ENCODE measurements around the gene MXRA7.

The MXRA7 gene

DNA sequence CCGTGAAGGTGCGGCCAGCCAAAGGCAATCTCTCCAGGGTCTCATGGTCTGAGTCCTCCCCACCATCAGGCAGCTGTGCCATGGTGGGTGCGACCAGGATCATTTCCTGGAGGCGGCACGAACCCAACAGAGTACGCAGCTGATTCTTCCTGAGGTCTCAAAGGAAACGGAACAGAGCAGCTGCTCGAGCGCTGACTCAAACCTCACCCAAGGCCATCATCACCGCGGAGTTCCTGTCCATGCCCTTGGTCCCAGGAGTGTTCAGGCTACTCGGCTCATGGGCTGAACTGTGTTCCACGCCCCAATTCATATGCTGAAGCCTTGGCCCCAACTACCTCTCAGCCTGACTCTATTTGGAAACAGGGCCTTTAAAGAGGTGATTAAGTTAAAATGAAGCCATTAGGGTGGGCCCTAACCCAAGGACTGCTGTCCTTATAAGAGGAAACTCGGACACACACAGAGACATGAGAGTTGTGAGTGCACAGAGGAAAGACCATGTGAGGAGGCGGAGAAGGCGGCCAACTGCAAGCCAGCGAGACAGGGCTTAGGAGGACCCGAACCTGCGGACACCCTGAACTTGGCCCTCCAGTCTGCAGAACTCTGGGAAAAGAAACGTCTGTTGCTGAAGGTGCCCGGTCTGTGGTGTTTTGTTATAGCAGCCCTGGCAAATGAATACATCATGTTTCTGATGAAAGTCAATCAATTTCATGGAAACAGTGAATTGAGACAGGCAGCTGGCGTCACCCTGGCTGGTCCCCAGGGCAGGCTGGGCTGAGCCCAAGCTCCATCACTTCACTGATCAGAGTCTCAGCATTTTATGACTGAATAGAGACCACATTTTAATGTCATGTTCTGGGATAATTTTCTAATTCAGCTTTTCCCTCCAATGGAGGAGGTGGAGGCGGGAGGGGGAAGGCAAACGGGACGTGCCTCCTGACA lies 13.7 kb downstream of the MXRA7 start:
- DNase-seq (ENCODE audit: low spot score) = no peak

GRCh38 chr17:76695059-76695831 lies 15.5 kb downstream of the MXRA7 start:
- no peak for DNase-seq (ENCODE audit: low spot score)

GRCh38 chr17:76691379-76692191 lies 19.2 kb downstream of the MXRA7 start:
- DNase-seq (ENCODE audit: low spot score) = no peak

GRCh38 chr17:76690596-76691280 lies 20.0 kb downstream of the MXRA7 start:
- no peak for DNase-seq (ENCODE audit: low spot score)

DNA sequence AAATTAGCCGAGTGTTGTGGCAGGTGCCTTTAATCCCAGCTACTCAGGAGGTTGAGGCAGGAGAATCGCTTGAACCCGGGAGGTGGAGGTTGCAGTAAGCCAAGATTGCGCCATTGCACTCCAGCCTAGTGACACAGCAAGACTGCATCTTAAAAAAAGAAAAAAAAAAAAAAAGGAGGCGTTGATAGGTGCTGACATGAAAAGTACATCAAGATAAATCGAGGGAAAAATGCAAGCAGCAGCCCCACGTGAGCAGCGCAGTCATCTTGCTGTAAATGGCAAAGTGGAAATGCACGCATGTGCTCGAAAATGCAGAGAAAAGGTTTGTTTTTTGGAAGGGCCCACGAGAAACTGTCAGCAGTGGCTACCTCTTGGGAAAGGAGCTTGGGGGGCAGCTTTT lies 20.9 kb downstream of the MXRA7 start:
- no peak for DNase-seq (ENCODE audit: low spot score)

DNA sequence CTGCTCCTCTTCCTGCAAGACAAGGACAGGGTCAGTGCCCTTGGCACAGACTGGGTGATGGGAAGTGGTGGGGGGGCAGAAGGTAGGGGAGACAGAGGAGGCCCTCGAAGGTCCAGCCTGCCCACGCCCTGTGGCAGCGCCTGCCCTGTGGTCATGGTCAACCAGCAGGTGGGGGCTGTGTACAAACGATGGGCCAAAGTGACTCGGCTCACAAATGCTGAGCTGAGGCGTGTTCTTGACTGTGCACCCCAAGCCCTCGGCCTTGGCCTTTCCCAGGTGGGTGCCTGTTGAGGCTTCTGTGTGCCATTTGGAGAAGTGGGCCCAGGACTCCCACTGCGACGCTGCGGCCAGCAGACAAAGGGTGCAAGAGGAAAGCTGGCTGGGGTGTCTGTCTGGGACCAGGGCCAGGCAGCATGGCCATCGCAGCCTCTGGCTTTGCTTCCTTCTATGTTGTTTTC lies 22.6 kb downstream of the MXRA7 start:
- DNase-seq (ENCODE audit: low spot score) = no peak

- no peak for DNase-seq (ENCODE audit: low spot score)
These were observed 23.2 kb downstream of the MXRA7 start for GRCh38 chr17:76687298-76688164.

DNA sequence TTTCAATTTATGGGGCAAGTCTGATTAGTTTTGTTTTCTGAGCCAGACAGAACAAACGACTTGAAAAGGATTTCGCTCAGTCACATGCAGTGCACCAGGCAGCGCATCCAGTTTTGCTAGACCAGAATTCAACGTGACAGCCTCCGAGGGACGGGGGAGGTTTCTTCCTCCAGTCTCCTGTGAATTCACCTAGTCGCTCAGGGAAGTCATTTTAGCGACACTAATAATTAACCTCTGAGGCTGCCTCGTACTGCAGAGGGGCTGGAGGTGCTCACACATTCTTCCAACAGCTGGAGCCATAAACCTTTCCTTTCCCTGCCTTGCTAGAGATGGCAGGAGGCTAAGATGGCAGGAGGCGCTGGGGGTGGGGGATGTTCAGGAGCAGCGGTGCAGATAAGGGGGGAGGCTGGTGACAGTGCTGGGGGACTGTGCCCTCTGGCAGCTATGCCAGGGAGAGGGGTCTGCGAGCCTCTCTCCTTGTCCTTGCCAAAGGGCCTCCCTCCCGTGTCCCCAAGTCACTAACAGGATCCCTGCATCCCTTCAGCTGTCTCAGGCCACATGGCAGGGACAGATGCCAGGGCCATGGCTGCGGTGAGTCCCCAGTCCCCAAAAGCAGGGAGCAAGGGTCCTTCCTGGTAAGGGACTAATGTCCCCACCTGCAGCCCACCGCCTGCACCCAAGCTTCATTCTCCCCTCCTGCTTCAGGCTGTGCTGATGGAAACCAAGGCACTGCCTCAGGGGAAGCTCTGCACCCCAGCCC lies 24.0 kb downstream of the MXRA7 start:
- no peak for DNase-seq (ENCODE audit: low spot score)

DNA sequence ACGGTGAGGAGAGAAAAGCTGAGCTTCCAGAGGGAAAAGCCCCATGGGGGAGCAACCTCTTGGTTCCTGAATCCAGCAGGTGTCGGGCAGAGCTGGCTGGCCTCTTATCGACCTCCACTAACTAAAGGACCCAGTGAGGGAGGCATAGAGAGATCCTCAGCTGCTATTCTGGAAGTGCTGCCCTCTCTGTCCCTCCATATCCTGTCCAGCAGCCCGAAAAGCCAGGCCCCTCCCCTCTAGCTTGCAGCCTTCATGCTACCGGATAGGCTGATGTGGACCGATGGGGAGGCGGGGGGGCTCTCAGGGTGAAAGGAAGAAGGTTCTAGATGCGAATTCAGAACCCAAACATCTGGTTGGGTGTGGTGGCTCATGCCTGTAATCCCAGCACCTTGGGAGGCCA lies 24.9 kb downstream of the MXRA7 start:
- no peak for DNase-seq (ENCODE audit: low spot score)

GRCh38 chr17:76685366-76685765 lies 25.4 kb downstream of the MXRA7 start:
- DNase-seq (ENCODE audit: low spot score) = no peak

GRCh38 chr17:76684756-76685155 lies 26.0 kb downstream of the MXRA7 start:
- no peak for DNase-seq (ENCODE audit: low spot score)

DNA sequence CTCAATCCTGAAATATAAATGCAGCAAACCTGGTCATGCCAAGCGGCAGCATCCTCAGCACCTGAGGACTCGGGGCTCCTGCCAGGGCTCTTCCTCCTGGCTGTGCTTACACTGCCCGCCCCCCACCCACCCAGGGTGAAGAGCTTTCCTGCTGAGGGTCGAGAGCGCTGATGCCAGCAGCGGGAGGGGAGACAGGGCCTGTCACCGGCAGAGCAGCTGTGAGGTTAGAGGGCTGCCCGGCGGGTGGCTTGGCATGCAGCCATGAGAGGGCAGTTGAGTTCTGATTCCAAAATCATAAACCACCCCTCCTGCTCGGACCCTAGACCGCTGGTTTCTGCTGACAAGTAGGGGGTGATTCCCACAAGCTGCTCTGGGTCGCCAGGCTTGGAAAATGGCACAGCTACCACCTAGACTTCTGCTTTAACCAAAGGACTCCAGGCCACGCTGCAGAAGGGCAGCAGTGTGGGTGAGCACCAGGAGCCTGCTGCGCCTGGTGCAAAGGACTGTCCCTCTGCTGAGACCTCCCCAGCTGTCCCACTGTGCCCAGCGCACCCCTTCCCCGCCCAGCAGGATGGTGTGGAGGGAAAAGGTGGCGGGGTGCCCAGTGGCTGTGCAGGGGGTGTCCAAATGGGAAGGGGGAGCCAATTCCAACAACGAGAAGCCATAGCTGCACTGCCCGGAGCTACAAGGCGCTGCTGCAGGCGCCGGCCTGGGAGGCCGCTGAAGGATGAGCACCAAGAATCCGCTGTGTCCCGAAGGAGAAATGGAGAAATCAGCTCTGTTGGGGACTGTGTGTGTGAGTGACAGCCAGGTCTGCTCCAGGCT lies 26.6 kb downstream of the MXRA7 start:
- DNase-seq (ENCODE audit: low spot score) = no peak

DNA sequence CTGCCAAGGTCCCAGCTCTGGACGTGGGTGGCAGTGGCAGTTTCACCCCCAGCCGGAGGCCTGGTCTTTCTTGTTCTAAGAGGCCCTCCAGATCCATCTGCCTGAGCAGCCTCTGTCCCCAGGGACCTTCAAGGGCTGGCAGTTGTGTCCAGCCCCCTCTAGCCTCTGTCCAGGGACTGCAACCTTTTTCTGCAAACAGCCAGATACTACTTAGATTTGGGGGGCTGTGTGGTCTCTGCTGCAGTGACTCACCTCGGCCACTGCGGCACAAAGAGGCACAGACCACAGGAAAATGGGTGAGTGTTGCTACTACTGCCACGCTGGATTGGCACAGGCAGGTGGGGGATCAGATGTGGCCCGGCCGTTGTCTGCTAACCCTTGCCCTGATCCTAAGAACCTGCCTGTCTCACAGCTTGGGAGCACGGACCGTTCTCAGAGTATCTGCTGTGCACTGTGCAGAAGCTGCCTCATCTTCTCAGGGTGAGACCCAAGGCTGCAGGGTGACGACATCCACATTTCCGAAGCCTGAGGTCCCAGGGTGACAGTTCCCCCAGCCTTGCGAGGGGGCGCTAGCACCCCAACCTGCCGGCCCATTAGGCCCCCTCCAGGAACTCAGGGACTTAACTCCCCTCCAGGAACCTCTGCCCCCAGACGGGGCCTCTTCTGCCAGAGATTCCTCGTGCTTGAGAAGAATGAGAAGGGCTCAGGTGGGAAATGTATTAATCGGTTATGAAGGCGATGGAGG lies 27.6 kb downstream of the MXRA7 start:
- DNase-seq (ENCODE audit: low spot score) = no peak

- no peak for DNase-seq (ENCODE audit: low spot score)
These were observed 28.5 kb downstream of the MXRA7 start for GRCh38 chr17:76682296-76682695.

DNA sequence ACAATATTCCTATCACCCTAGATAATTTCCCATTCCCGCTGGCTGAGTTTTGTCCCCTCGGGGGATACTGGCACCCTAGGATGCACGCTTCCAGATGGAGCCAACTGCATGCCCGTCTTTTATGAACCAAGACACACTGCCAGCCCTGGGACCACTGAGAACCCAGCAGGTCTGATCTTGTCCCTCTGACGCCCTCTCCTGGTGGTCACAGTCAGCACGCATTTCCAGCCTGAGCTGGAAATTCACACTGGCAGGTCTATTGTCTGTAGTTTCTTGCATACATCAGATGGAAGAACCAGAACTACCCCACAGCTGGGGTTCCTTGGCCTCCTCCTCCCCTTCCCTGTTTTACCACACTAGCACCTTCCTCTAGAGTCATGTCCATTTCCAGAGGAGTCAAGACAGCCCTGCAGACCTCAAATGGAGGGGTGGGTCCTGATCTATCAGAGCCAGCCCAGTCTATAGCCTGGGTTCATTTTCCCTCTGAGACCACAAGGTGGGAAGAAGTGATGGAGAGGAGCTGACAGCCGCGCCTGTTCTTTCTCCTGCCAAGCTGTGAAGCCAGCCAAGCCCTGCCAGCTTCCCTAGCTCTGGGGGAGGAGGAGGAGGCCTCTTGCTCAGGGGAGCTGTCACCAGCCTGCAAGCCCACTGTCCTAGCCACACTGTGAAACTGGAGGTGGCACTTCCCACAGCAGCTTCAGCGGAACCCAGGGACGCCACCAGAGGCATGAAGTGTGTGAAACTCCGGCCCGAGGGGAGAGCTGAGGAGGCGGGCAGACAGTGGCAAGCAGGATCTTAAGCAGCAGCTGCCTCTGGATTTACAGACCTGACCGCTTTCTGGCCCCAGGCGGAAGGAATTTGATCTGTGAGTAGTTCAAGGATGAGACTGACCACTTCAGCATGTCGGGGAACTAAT lies 29.3 kb downstream of the MXRA7 start:
- DNase-seq (ENCODE audit: low spot score) = peak; percentile 62

- no peak for DNase-seq (ENCODE audit: low spot score)
These were observed 31.5 kb downstream of the MXRA7 start for GRCh38 chr17:76679239-76679638.

DNA sequence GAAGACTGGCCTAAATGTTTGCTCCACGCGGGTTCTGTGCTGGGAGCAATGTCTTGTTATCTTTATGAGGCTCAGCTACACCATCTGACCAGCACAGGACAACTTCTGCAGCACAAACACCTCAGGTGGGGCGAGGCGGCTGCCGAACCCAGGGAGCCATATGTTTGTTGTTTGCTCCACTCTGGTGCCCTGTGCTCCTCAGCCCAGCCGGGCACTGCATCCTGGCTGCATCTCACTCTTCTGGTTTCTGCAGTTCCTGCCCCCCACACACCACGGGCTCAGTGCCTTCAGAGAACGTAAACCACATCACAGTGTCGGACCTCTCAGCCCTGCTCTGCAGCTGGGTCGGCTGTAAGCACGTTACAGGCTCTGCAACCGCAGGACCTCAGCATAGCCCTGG lies 32.4 kb downstream of the MXRA7 start:
- no peak for DNase-seq (ENCODE audit: low spot score)

All from activated CD4-positive, alpha-beta T cell treated with anti-CD3 and anti-CD28 coated beads, Interleukin-2, Interleukin-4, amounts not matched to agents 100 ng/mL and 50 ng/mL, durations not matched to agents 16 hours and 8 hours (primary cell).